Omental fat pad (tissue), 4 donors: Measurements from ENCODE around the gene PCSK9. TPM values are rescaled to one million over a fixed set of nuclear protein-coding genes. Genes with fewer than 3 reads are reported as not detected.
"Not testable (repeated sequence)": the region's sequence is repeated elsewhere in the genome, so short reads cannot be mapped to it uniquely, and the experiment has no call there.

ENCODE experiments used
- ATAC-seq: fragments of 150-250 bp; one replicate; pipeline ENCODE4 v1.9.1; 2016; ENCODE audit warnings: mild to moderate bottlenecking, moderate library complexity; ENCODE audit not compliant: low FRiP score
- DNase-seq: peaks from one replicate; pipeline ENCODE4 v3.0.0-alpha.2; 2019; ENCODE audit warnings: low spot score
- total RNA-seq, 4 donors: library from RNA; depleted of rRNA; stranded (reverse); fragments of >200 nt; gene quantifications; one replicate each; pipeline ENCODE4 v1.1.0, GENCODE V29; 2016
- TF ChIP-seq, protein P1 (sequence below), 3 donors: fragments of 450-650 bp; IDR thresholded peaks; one replicate each; pipeline ENCODE4 v1.5.1; 2016 to 2017; ENCODE audit warnings: antibody characterized with exemption in 3 of 3, mild to moderate bottlenecking in 3 of 3, moderate library complexity in 2 of 3

The PCSK9 gene
- total RNA-seq, 4 donors from 2014 or later, result 0.56 to 0.95 (median 0.80) TPM

DNA sequence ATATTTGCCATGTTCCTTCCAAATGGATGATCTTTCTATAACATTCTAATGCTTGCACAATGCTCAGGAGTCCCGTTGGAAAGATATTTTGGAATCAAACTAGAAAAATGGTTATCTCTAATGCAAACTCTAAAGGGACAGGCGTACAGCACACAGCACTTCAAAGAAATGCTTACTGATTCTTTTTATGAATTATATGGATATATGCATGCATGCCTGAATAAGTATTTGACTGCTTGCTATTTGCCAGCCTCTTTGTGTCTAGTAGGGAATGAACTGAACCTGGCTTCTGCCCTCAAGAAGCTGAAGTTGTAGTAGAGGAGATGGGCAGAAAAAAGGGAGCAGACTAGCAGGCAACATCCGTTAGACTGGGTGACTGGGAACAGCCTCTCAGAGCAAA is 48.1 kb downstream of the PCSK9 start:
- DNase-seq (no peak), ATAC-seq (no peak)
- TF ChIP-seq, protein P1, sequence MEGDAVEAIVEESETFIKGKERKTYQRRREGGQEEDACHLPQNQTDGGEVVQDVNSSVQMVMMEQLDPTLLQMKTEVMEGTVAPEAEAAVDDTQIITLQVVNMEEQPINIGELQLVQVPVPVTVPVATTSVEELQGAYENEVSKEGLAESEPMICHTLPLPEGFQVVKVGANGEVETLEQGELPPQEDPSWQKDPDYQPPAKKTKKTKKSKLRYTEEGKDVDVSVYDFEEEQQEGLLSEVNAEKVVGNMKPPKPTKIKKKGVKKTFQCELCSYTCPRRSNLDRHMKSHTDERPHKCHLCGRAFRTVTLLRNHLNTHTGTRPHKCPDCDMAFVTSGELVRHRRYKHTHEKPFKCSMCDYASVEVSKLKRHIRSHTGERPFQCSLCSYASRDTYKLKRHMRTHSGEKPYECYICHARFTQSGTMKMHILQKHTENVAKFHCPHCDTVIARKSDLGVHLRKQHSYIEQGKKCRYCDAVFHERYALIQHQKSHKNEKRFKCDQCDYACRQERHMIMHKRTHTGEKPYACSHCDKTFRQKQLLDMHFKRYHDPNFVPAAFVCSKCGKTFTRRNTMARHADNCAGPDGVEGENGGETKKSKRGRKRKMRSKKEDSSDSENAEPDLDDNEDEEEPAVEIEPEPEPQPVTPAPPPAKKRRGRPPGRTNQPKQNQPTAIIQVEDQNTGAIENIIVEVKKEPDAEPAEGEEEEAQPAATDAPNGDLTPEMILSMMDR (IDR thresholded peaks at IDR 0.05), result no peak

GRCh38 chr1:55088413-55088812 is 49.1 kb downstream of the PCSK9 start:
- DNase-seq (no peak), ATAC-seq (no peak)
- TF ChIP-seq, protein P1 (IDR thresholded peaks at IDR 0.05), result no peak

GRCh38 chr1:55089683-55090082 is 50.3 kb downstream of the PCSK9 start:
- no peak for DNase-seq
- TF ChIP-seq, protein P1 (IDR thresholded peaks at IDR 0.05), result no peak
- no peak for ATAC-seq

- ATAC-seq, result no peak
- TF ChIP-seq, protein P1 (IDR thresholded peaks at IDR 0.05), result no peak
- no peak for DNase-seq
Observed at GRCh38 chr1:55092475-55092874, 53.1 kb downstream of the PCSK9 start.

DNA sequence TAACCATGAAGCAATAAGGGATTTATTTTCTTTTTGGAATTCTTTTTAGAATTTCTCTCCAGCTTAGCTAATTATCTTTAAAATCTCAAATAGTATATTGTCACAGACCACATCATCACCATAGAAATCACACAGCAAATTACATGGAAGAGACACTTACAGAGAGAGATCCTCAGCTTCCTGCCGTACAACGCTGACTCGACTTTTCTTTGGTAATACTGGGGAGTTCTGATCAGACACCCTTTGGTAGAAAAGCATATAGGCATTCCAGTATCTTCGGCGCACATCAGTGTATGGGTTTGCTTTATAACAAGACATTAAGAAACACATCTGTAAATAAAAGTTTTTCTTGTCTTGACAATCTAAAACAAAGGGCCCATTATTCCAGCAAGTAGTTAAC is 55.7 kb downstream of the PCSK9 start:
- no peak for DNase-seq
- TF ChIP-seq, protein P1 (IDR thresholded peaks at IDR 0.05), result no peak
- ATAC-seq, result no peak

DNA sequence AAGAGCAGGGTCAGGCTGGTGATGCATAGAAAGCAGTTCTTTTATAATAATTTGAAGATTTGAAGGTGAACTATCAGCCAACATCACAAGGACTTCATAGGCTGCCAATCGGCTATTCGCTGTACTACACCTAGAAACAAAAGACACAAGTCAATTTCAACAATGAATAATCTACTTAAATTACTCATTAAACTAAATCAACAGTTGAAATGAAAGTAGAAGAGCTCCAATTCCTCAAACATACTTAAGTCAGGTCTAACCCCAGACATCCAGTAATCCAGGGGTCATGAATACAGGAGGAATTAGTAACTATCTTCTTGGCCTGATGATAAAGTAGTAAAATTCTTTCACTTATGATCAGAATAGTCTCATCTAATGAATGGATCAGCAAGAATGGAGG is 64.5 kb downstream of the PCSK9 start:
- no peak for ATAC-seq
- TF ChIP-seq, protein P1 (IDR thresholded peaks at IDR 0.05), result no peak
- no peak for DNase-seq

DNA sequence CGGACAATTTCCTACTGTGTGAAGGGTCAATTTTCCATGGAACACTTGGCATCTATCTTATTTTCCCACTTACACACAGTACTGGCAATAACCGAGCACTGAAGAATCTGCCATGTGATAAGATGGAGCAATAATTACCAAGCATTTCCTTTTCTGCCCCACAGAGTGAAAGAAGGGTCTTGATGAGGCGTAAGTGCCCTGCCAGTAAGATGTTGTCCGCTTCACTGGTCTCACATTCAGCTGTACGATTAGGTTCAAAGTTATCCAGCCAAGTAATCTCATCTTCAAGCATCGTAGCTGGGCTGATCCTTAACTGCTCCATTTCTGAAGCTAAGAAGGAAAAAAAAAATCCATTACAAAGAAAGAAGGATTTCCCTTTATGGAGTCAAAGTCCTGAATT is 67.8 kb downstream of the PCSK9 start:
- TF ChIP-seq, protein P1 (IDR thresholded peaks at IDR 0.05), result no peak
- DNase-seq (no peak), ATAC-seq (no peak)

GRCh38 chr1:55109005-55109404 is 69.7 kb downstream of the PCSK9 start:
- not testable (repeated sequence) for DNase-seq, ATAC-seq
